Vagina (tissue), 2 donors: ENCODE measurements around the gene GRP. TPM values are rescaled to one million over a fixed set of nuclear protein-coding genes. Genes with fewer than 3 reads are reported as not detected.

ENCODE experiments used
- DNase-seq, 2 donors: peaks; one replicate each; pipeline ENCODE4 v3.0.0-alpha.2; 2017; ENCODE audit errors: extremely low spot score in 2 of 2
- H3K27ac ChIP-seq: fragments of 200-600 bp; sonication (generic); one replicate; pipeline ENCODE4 v1.5.1; 2019
- H3K27me3 ChIP-seq: fragments of 200-600 bp; sonication (generic); one replicate; pipeline ENCODE4 v1.5.1; 2019
- H3K36me3 ChIP-seq, 2 donors: fragments of 200-600 bp; sonication (generic); one replicate each; pipeline ENCODE4 v1.5.1; 2017 to 2019
- H3K4me1 ChIP-seq: fragments of 200-600 bp; sonication (generic); one replicate; pipeline ENCODE4 v1.5.1; 2019
- H3K4me3 ChIP-seq, 2 donors: fragments of 200-600 bp; sonication (generic); 1 replicate in 1 of 2; 2 replicates in 1 of 2; pipeline ENCODE4 v1.5.1; 2016 to 2019
- H3K9me3 ChIP-seq: fragments of 200-600 bp; sonication (generic); one replicate; pipeline ENCODE4 v1.5.1; 2019
- CTCF ChIP-seq, 3 experiments: fragments of 450-650 bp in 2 of 3; fragments of 200-600 bp in 1 of 3; sonication (generic) in 1 of 3; IDR thresholded peaks; one replicate each; pipeline ENCODE4 v1.5.1; 2017 to 2019; ENCODE audit warnings: antibody characterized with exemption in 3 of 3, mild to moderate bottlenecking in 2 of 3, moderate library complexity in 2 of 3
- POLR2A ChIP-seq, 2 donors: fragments of 450-650 bp; IDR thresholded peaks; one replicate each; pipeline ENCODE4 v1.6.1; 2017; ENCODE audit warnings: antibody characterized with exemption in 2 of 2, mild to moderate bottlenecking in 2 of 2, moderate library complexity in 2 of 2
- POLR2AphosphoS5 ChIP-seq, 2 donors: sonication (generic); formaldehyde crosslinking; IDR thresholded peaks; one replicate each; pipeline ENCODE4 v1.9.0; 2017; ENCODE audit warnings: antibody characterized with exemption in 2 of 2, mild to moderate bottlenecking in 2 of 2, low read depth in 1 of 2; ENCODE audit not compliant: insufficient read depth in 1 of 2
- intact Hi-C: fragments of 100-400 bp; cut with DNase I; formaldehyde crosslinking; loops from one replicate; pipeline ENCODE4 v1.15.1; 2023
- total RNA-seq: library from RNA; depleted of rRNA; stranded (reverse); fragments of >200 nt; gene quantifications from one replicate; pipeline ENCODE4 v1.2.3, GENCODE V29; 2016

GRP gene
- total RNA-seq, 1 donor from 2014 or later: not detected

- no peaks in the 10 kb centered on the region for H3K36me3 ChIP-seq
- H3K27me3 ChIP-seq: peaks cover 25% of the 10 kb centered on the region
- H3K4me1 ChIP-seq: peaks cover 23% of the 10 kb centered on the region
- DNase-seq: no peak
- H3K4me3 ChIP-seq: no peak overlapping the region
- intact Hi-C loops: no loop called here
- no peak overlapping the region for H3K27ac ChIP-seq
- H3K9me3 ChIP-seq: no peaks in the 10 kb centered on the region
- no peak for TF ChIP-seq POLR2A (IDR thresholded peaks at IDR 0.05)
- TF ChIP-seq CTCF (IDR thresholded peaks at IDR 0.05): no peak
- TF ChIP-seq POLR2AphosphoS5 (IDR thresholded peaks at IDR 0.05; ENCODE audit: insufficient read depth in 1 of 2, low read depth in 1 of 2): no peak
Measured at GRCh38 chr18:59266886-59267502, 47.0 kb downstream of the GRP start.

- no peaks in the 10 kb centered on the region for H3K9me3 ChIP-seq
- H3K27me3 ChIP-seq: peaks cover 30% of the 10 kb centered on the region
- TF ChIP-seq POLR2A (IDR thresholded peaks at IDR 0.05): no peak
- no peak for TF ChIP-seq POLR2AphosphoS5 (IDR thresholded peaks at IDR 0.05; ENCODE audit: insufficient read depth in 1 of 2, low read depth in 1 of 2)
- no peak for TF ChIP-seq CTCF (IDR thresholded peaks at IDR 0.05)
- H3K27ac ChIP-seq: no peak overlapping the region
- DNase-seq: no peak
- intact Hi-C loops: no loop called here
- peaks cover 29% of the 10 kb centered on the region for H3K4me1 ChIP-seq
- H3K4me3 ChIP-seq: no peak overlapping the region
- H3K36me3 ChIP-seq: no peaks in the 10 kb centered on the region
Measured at GRCh38 chr18:59267503-59268126, 47.7 kb downstream of the GRP start.

GRCh38 chr18:59268127-59268720 is 48.3 kb downstream of the GRP start:
- Histone ChIP-seq H3K27me3 (peaks cover 35% of the 10 kb centered on the region), H3K4me1 (peaks cover 35% of the 10 kb centered on the region), H3K36me3 (no peaks in the 10 kb centered on the region), H3K9me3 (no peaks in the 10 kb centered on the region), H3K4me3 (no peak overlapping the region), H3K27ac (no peak overlapping the region)
- intact Hi-C loops: no loop called here
- no peak for DNase-seq
- TF ChIP-seq CTCF (IDR thresholded peaks at IDR 0.05) (no peak), POLR2A (IDR thresholded peaks at IDR 0.05) (no peak), POLR2AphosphoS5 (IDR thresholded peaks at IDR 0.05; ENCODE audit: insufficient read depth in 1 of 2, low read depth in 1 of 2) (no peak)

GRCh38 chr18:59268721-59269562 is 49.0 kb downstream of the GRP start:
- Histone ChIP-seq H3K4me3 (peak overlapping the region in 1 of 2 donors; percentile 34), H3K27ac (no peak overlapping the region), H3K9me3 (no peaks in the 10 kb centered on the region), H3K4me1 (peaks cover 42% of the 10 kb centered on the region), H3K36me3 (no peaks in the 10 kb centered on the region), H3K27me3 (peaks cover 38% of the 10 kb centered on the region)
- no peak for TF ChIP-seq CTCF (IDR thresholded peaks at IDR 0.05)
- no peak for TF ChIP-seq POLR2AphosphoS5 (IDR thresholded peaks at IDR 0.05; ENCODE audit: insufficient read depth in 1 of 2, low read depth in 1 of 2)
- TF ChIP-seq POLR2A (IDR thresholded peaks at IDR 0.05): no peak
- no peak for DNase-seq
- intact Hi-C loops: no loop called here
